ENCODE data around the gene RETREG3.

RETREG3 gene

DNA sequence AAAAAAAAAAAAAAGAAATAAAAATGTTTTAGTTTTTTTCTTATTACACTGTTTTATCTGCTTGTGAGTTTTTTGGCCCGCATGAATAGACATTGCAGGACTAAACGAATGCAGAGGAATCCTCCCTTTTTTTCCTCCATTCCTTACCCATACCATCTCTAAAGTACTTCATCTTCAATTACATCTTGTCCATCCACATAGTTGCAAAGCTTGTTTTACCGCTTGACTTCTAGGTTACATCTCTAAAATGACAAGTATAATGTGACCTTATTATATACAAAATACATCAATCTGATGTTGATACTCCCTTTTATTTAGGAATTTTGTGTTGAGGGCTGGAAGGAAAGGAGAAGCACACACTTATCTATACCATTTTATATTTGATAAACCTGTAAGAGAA lies 12.8 kb downstream of the RETREG3 start:
- Histone ChIP-seq H3K36me3 (peaks cover 7% of the 10 kb centered on the region), H3K27me3 (no peaks in the 10 kb centered on the region), H3K4me3 (ENCODE audit: low read depth, low read length) (no peak overlapping the region), H3K9me3 (no peaks in the 10 kb centered on the region), H3K4me1 (peaks cover 18% of the 10 kb centered on the region)
- DNase-seq = no peak
- TF ChIP-seq, protein P1, sequence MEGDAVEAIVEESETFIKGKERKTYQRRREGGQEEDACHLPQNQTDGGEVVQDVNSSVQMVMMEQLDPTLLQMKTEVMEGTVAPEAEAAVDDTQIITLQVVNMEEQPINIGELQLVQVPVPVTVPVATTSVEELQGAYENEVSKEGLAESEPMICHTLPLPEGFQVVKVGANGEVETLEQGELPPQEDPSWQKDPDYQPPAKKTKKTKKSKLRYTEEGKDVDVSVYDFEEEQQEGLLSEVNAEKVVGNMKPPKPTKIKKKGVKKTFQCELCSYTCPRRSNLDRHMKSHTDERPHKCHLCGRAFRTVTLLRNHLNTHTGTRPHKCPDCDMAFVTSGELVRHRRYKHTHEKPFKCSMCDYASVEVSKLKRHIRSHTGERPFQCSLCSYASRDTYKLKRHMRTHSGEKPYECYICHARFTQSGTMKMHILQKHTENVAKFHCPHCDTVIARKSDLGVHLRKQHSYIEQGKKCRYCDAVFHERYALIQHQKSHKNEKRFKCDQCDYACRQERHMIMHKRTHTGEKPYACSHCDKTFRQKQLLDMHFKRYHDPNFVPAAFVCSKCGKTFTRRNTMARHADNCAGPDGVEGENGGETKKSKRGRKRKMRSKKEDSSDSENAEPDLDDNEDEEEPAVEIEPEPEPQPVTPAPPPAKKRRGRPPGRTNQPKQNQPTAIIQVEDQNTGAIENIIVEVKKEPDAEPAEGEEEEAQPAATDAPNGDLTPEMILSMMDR (IDR thresholded peaks at IDR 0.05; ENCODE audit: low read depth, low read length) = no peak

DNA sequence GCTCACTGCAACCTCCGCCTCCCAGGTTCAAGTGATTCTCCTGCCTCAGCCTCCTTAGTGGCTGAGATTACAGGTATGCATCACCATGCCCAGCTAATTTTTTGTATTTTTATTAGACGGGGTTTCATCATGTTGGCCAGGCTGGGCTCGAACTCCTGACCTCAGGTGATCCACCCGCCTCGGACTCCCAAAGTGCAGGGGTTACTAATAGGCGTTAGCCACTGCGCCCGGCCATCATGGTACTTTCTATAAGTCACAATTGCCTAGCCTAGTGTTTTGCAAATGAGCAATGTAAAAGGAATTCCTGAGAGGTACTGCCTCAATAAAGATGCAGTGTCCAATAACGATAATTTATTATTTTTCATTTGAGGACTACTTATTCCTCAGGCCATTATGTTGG lies 17.8 kb downstream of the RETREG3 start:
- Histone ChIP-seq H3K9me3 (no peaks in the 10 kb centered on the region), H3K4me3 (ENCODE audit: low read depth, low read length) (no peak overlapping the region), H3K27me3 (no peaks in the 10 kb centered on the region), H3K36me3 (peaks cover 35% of the 10 kb centered on the region), H3K4me1 (peaks cover 4% of the 10 kb centered on the region; the same call in 1 of the 2 replicates)
- TF ChIP-seq, protein P1 (IDR thresholded peaks at IDR 0.05; ENCODE audit: low read depth, low read length) = no peak
- no peak for DNase-seq

GRCh38 chr17:42590886-42591285 lies 18.3 kb downstream of the RETREG3 start:
- Histone ChIP-seq H3K36me3 (peaks cover 37% of the 10 kb centered on the region), H3K9me3 (no peaks in the 10 kb centered on the region), H3K4me1 (peaks cover 4% of the 10 kb centered on the region; the same call in 1 of the 2 replicates), H3K4me3 (ENCODE audit: low read depth, low read length) (no peak overlapping the region), H3K27me3 (no peaks in the 10 kb centered on the region)
- TF ChIP-seq, protein P1 (IDR thresholded peaks at IDR 0.05; ENCODE audit: low read depth, low read length) = no peak
- DNase-seq = no peak

- peaks cover 66% of the 10 kb centered on the region for H3K36me3 ChIP-seq
- H3K4me1 ChIP-seq = no peaks in the 10 kb centered on the region
- no peaks in the 10 kb centered on the region for H3K9me3 ChIP-seq
- DNase-seq = no peak
- no peak overlapping the region for H3K4me3 ChIP-seq (ENCODE audit: low read depth, low read length)
- TF ChIP-seq, protein P1 (IDR thresholded peaks at IDR 0.05; ENCODE audit: low read depth, low read length) = no peak
- no peaks in the 10 kb centered on the region for H3K27me3 ChIP-seq
Observed at GRCh38 chr17:42586514-42587230, 22.5 kb downstream of the RETREG3 start.

- Histone ChIP-seq H3K9me3 (no peaks in the 10 kb centered on the region), H3K36me3 (peaks cover 56% of the 10 kb centered on the region), H3K27me3 (no peaks in the 10 kb centered on the region), H3K4me1 (no peaks in the 10 kb centered on the region), H3K4me3 (ENCODE audit: low read depth, low read length) (no peak overlapping the region)
- no peak for DNase-seq
- TF ChIP-seq, protein P1 (IDR thresholded peaks at IDR 0.05; ENCODE audit: low read depth, low read length) = no peak
Observed at GRCh38 chr17:42585353-42585752, 23.8 kb downstream of the RETREG3 start.

DNA sequence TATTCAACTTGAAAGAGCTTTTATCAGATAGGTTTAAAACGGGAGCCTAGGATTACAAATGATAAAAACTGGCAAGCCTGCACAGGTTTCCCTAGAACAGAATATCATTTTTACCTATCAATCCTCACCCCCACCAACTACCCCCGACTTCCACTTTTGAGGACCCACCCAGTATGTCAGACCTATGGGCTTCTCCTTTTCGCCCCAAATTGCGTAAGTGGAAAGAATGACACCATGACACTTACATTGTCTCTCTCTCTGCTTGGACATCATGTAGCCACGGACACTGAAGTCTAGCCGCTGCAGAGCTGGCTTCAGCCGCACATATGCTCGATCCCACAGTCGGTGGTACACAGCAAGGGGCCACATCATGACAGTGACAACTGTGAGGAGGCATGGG lies 24.3 kb downstream of the RETREG3 start:
- TF ChIP-seq, protein P1 (IDR thresholded peaks at IDR 0.05; ENCODE audit: low read depth, low read length) = no peak
- DNase-seq = no peak
- Histone ChIP-seq H3K4me3 (ENCODE audit: low read depth, low read length) (no peak overlapping the region), H3K4me1 (no peaks in the 10 kb centered on the region), H3K9me3 (no peaks in the 10 kb centered on the region), H3K27me3 (no peaks in the 10 kb centered on the region), H3K36me3 (peaks cover 51% of the 10 kb centered on the region)

Data from BE2C (cell line).